ENCODE data around the gene ST3GAL3. TPM values are rescaled to one million over a fixed set of nuclear protein-coding genes. Genes with fewer than 3 reads are reported as not detected.

ST3GAL3 gene
- total RNA-seq, 1 donor from 2014 or later, result 13.6 TPM

DNA sequence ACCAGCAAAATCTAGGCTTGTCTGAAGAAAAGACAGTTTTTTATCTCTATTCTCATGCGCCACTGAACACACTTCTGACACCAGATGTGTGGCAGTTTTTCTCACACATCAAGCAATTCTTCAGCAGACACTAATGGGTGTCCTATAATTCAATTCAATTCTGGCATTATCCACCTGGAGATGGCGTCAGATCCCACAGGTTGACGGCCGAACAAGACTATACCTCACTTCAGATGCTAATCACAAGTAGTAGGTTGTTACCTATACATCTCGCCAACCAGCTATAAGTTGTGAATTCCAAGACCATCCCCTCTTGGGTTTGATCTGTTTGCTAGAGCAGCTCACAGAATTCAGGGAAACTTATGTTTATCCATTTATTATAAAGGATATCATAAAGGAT is 136.3 kb downstream of the ST3GAL3 start:
- Mint-ChIP-seq H3K27me3 (ENCODE audit: insufficient read depth, low read depth) (peaks cover 2% of the 10 kb centered on the region), H3K4me3 (no peak overlapping the region), H3K9me3 (peaks cover 2% of the 10 kb centered on the region), H3K4me1 (no peaks in the 10 kb centered on the region), H3K36me3 (peaks cover 26% of the 10 kb centered on the region), H3K27ac (no peak overlapping the region)
- no peaks in the 10 kb centered on the region for H3F3A ChIP-seq (ENCODE audit: low read depth)
- H3K4me3 ChIP-seq, result no peak overlapping the region
- H3K27ac ChIP-seq, result no peak overlapping the region
- DNase-seq (ENCODE audit: low spot score), result no peak
- H2AFZ ChIP-seq (replicated peaks), result no peak overlapping the region
- no peaks in the 10 kb centered on the region for H3K27me3 ChIP-seq
- no peaks in the 10 kb centered on the region for H3K4me1 ChIP-seq
- no peak overlapping the region for H3K4me2 ChIP-seq
- no peaks in the 10 kb centered on the region for H3K36me3 ChIP-seq
- no peak overlapping the region for H3K9ac ChIP-seq
- H4K20me1 ChIP-seq (ENCODE audit: low read depth), result no peaks in the 10 kb centered on the region
- TF ChIP-seq EZH2phosphoT487 (IDR thresholded peaks at IDR 0.05), result no peak
- no peak for TF ChIP-seq EZH2 (IDR thresholded peaks at IDR 0.05)
- TF ChIP-seq, protein P1, sequence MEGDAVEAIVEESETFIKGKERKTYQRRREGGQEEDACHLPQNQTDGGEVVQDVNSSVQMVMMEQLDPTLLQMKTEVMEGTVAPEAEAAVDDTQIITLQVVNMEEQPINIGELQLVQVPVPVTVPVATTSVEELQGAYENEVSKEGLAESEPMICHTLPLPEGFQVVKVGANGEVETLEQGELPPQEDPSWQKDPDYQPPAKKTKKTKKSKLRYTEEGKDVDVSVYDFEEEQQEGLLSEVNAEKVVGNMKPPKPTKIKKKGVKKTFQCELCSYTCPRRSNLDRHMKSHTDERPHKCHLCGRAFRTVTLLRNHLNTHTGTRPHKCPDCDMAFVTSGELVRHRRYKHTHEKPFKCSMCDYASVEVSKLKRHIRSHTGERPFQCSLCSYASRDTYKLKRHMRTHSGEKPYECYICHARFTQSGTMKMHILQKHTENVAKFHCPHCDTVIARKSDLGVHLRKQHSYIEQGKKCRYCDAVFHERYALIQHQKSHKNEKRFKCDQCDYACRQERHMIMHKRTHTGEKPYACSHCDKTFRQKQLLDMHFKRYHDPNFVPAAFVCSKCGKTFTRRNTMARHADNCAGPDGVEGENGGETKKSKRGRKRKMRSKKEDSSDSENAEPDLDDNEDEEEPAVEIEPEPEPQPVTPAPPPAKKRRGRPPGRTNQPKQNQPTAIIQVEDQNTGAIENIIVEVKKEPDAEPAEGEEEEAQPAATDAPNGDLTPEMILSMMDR (IDR thresholded peaks at IDR 0.05), result no peak
- H3K79me2 ChIP-seq (ENCODE audit: low read depth), result no peaks in the 10 kb centered on the region
- H3K9me3 ChIP-seq (ENCODE audit: low read depth), result no peaks in the 10 kb centered on the region

DNA sequence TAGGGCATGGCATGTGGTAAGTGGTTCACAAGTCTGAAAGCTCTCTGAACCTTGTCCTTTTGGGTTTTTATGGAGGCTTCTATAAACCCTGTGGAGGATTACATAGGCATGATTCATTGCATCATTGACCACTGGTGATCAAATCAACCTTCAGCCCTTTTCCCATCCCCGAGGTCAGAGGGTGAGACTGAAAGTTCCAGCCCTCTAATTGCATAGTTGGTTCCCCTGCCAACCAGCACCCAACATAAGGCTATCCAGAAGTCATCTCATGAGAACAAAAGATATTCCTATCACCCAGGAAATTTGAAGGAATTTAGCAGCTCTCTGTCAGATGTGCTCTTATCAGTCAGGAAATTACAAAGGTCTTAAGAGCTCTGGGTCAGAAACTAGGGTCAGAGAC is 136.8 kb downstream of the ST3GAL3 start:
- Histone ChIP-seq H3K79me2 (ENCODE audit: low read depth) (no peaks in the 10 kb centered on the region), H4K20me1 (ENCODE audit: low read depth) (no peaks in the 10 kb centered on the region), H3K36me3 (no peaks in the 10 kb centered on the region), H3K4me3 (no peak overlapping the region), H3K4me1 (no peaks in the 10 kb centered on the region), H3K9me3 (ENCODE audit: low read depth) (no peaks in the 10 kb centered on the region), H3K9ac (no peak overlapping the region), H3K27ac (no peak overlapping the region), H2AFZ (replicated peaks) (no peak overlapping the region), H3F3A (ENCODE audit: low read depth) (no peaks in the 10 kb centered on the region), H3K27me3 (no peaks in the 10 kb centered on the region), H3K4me2 (no peak overlapping the region)
- Mint-ChIP-seq H3K4me3 (no peak overlapping the region), H3K9me3 (peaks cover 2% of the 10 kb centered on the region), H3K4me1 (no peaks in the 10 kb centered on the region), H3K36me3 (peaks cover 26% of the 10 kb centered on the region), H3K27me3 (ENCODE audit: insufficient read depth, low read depth) (peaks cover 2% of the 10 kb centered on the region), H3K27ac (no peak overlapping the region)
- DNase-seq (ENCODE audit: low spot score), result no peak
- TF ChIP-seq, protein P1 (IDR thresholded peaks at IDR 0.05), result no peak
- TF ChIP-seq EZH2phosphoT487 (IDR thresholded peaks at IDR 0.05), result no peak
- TF ChIP-seq EZH2 (IDR thresholded peaks at IDR 0.05), result no peak

DNA sequence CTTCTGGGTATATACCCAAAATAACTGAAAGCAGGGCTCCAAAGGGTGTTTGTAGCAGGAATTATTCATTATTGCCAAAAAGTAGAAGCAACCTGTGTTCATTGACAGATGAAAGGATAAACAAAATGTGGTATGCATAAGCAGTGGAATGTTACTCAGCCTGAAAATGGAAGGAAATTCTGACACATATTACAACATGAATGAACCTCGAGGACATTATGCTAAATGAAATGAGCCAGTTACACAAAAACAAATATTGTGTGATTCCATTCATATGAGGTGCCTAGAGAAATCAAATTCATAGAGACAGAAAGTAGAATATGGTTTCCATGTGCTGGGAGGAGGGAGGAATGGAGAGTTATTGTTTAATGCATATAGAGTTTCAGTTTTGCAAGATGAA is 140.0 kb downstream of the ST3GAL3 start:
- TF ChIP-seq EZH2phosphoT487 (IDR thresholded peaks at IDR 0.05) (no peak), EZH2 (IDR thresholded peaks at IDR 0.05) (no peak)
- TF ChIP-seq, protein P1 (IDR thresholded peaks at IDR 0.05), result no peak
- Mint-ChIP-seq H3K27ac (no peak overlapping the region), H3K9me3 (peaks cover 2% of the 10 kb centered on the region), H3K36me3 (peaks cover 13% of the 10 kb centered on the region), H3K4me1 (no peaks in the 10 kb centered on the region), H3K27me3 (ENCODE audit: insufficient read depth, low read depth) (peaks cover 2% of the 10 kb centered on the region), H3K4me3 (no peak overlapping the region)
- H3K27me3 ChIP-seq, result no peaks in the 10 kb centered on the region
- no peak for DNase-seq (ENCODE audit: low spot score)
- no peaks in the 10 kb centered on the region for H3F3A ChIP-seq (ENCODE audit: low read depth)
- no peak overlapping the region for H3K4me3 ChIP-seq
- no peak overlapping the region for H3K9ac ChIP-seq
- no peaks in the 10 kb centered on the region for H3K4me1 ChIP-seq
- no peaks in the 10 kb centered on the region for H3K79me2 ChIP-seq (ENCODE audit: low read depth)
- peaks cover 4% of the 10 kb centered on the region for H4K20me1 ChIP-seq (ENCODE audit: low read depth)
- no peak overlapping the region for H2AFZ ChIP-seq (replicated peaks)
- no peaks in the 10 kb centered on the region for H3K9me3 ChIP-seq (ENCODE audit: low read depth)
- no peak overlapping the region for H3K27ac ChIP-seq
- H3K4me2 ChIP-seq, result no peak overlapping the region
- H3K36me3 ChIP-seq, result no peaks in the 10 kb centered on the region
